GM23338 (cell line): ENCODE results near the gene SPART. TPM values are rescaled to one million over a fixed set of nuclear protein-coding genes. Genes with fewer than 3 reads are reported as not detected.

Experiments
- ATAC-seq: fragments of 200-7000 bp; cut with Tn5 transposase; 3 replicates; pipeline ENCODE4 v1.9.1; 2020
- DNase-seq: peaks from one replicate; pipeline ENCODE4 v3.0.0-alpha.2; 2015; ENCODE audit warnings: low spot score
- H2AFZ ChIP-seq: fragments of 200-600 bp; sonication (generic); 2 replicates; pipeline ENCODE4 v1.8.0; 2016; ENCODE audit warnings: antibody characterized with exemption, mild to moderate bottlenecking, moderate library complexity
- H3F3A ChIP-seq: fragments of 200-600 bp; sonication (generic); replicated peaks from 2 replicates; pipeline ENCODE4 v1.8.0; 2017; ENCODE audit warnings: antibody characterized with exemption, mixed run types, low read depth
- H3K27ac ChIP-seq: fragments of 200-600 bp; sonication (generic); 2 replicates; pipeline ENCODE4 v1.6.1; 2016; ENCODE audit warnings: low read depth
- H3K27me3 ChIP-seq: fragments of 200-600 bp; sonication (generic); 2 replicates; pipeline ENCODE4 v1.8.0; 2016; ENCODE audit warnings: mild to moderate bottlenecking, mixed run types, moderate library complexity; ENCODE audit not compliant: insufficient read depth
- H3K36me3 ChIP-seq: fragments of 200-600 bp; sonication (generic); 2 replicates; pipeline ENCODE4 v1.8.0; 2016; ENCODE audit warnings: mild to moderate bottlenecking; ENCODE audit not compliant: insufficient read depth
- H3K4me1 ChIP-seq: fragments of 200-600 bp; sonication (generic); 2 replicates; pipeline ENCODE4 v1.8.0; 2016; ENCODE audit warnings: mild to moderate bottlenecking, moderate library complexity; ENCODE audit not compliant: insufficient read depth
- H3K4me2 ChIP-seq: fragments of 200-600 bp; sonication (generic); 2 replicates; pipeline ENCODE4 v1.7.1; 2017; ENCODE audit warnings: mixed run types
- H3K4me3 ChIP-seq: fragments of 200-600 bp; sonication (generic); 2 replicates; pipeline ENCODE4 v1.6.1; 2016; ENCODE audit warnings: mixed run types
- H3K79me2 ChIP-seq: fragments of 200-600 bp; sonication (generic); replicated peaks from 2 replicates; pipeline ENCODE4 v1.8.0; 2017; ENCODE audit warnings: mild to moderate bottlenecking; ENCODE audit not compliant: insufficient read depth
- H3K9me2 ChIP-seq: fragments of 200-600 bp; sonication (generic); 2 replicates; pipeline ENCODE4 v1.8.0; 2017; ENCODE audit not compliant: insufficient read depth
- H4K20me1 ChIP-seq: fragments of 200-600 bp; sonication (generic); replicated peaks from 2 replicates; pipeline ENCODE4 v1.8.0; 2017; ENCODE audit warnings: mild to moderate bottlenecking; ENCODE audit not compliant: insufficient read depth
- H3K27ac Mint-ChIP-seq: 2 replicates; pipeline ENCODE4 v1.8.0; 2020; ENCODE audit warnings: inconsistent platforms, mild to moderate bottlenecking, moderate library complexity, mixed read lengths
- H3K27me3 Mint-ChIP-seq: 3 replicates; pipeline ENCODE4 v1.8.0; 2022; ENCODE audit warnings: low read depth, mild to moderate bottlenecking, moderate library complexity, mixed read lengths, inconsistent platforms; ENCODE audit not compliant: insufficient read depth, poor library complexity
- H3K36me3 Mint-ChIP-seq: 3 replicates; pipeline ENCODE4 v1.8.0; 2021; ENCODE audit warnings: low read depth, mild to moderate bottlenecking, inconsistent platforms, moderate library complexity, mixed read lengths
- H3K4me1 Mint-ChIP-seq: 3 replicates; pipeline ENCODE4 v1.8.0; 2020; ENCODE audit warnings: mild to moderate bottlenecking, inconsistent platforms, mixed read lengths
- H3K4me3 Mint-ChIP-seq: 3 replicates; pipeline ENCODE4 v1.8.0; 2021; ENCODE audit warnings: moderate library complexity, mild to moderate bottlenecking, inconsistent platforms, mixed read lengths
- H3K9me3 Mint-ChIP-seq: 3 replicates; pipeline ENCODE4 v1.8.0; 2020; ENCODE audit warnings: moderate library complexity, mild to moderate bottlenecking, inconsistent platforms, mixed read lengths
- EZH2 ChIP-seq: fragments of 200-600 bp; sonication (generic); IDR thresholded peaks from one replicate; pipeline ENCODE4 v1.8.0; 2017; ENCODE audit warnings: antibody characterized with exemption, mild to moderate bottlenecking, low read depth; ENCODE audit not compliant: unreplicated experiment
- EZH2phosphoT487 ChIP-seq: fragments of 200-600 bp; sonication (generic); IDR thresholded peaks from one replicate; pipeline ENCODE4 v1.8.1; 2018; ENCODE audit warnings: antibody characterized with exemption; ENCODE audit not compliant: unreplicated experiment
- ZNF114 ChIP-seq: fragments of 250-450 bp; sonication (Bioruptor Pico); IDR thresholded peaks from 2 replicates; pipeline ENCODE4 v1.5.0; 2020; ENCODE audit warnings: mild to moderate bottlenecking, moderate library complexity
- ZNF331 ChIP-seq: fragments of 250-450 bp; sonication (Bioruptor Pico); IDR thresholded peaks from 2 replicates; pipeline ENCODE4 v1.5.0; 2020; ENCODE audit warnings: low read depth, mild to moderate bottlenecking, moderate library complexity
- polyA plus RNA-seq: library from polyadenylated mRNA; unstranded; fragments of >200 nt; fragmentation: Nextera tagmentation; extraction: Ambion mirVana; gene quantifications from 2 replicates; pipeline ENCODE4 v1.2.1, GENCODE V29; 2016
- total RNA-seq: library from RNA; depleted of rRNA; stranded (reverse); fragments of >200 nt; shearing (Covaris generic); gene quantifications from 2 replicates; pipeline ENCODE4 v1.2.3, GENCODE V29; 2014
- TF ChIP-seq, protein P1 (sequence below): fragments of 250-450 bp; sonication (Bioruptor Pico); IDR thresholded peaks from 2 replicates; pipeline ENCODE4 v1.5.0; 2020; ENCODE audit warnings: mild to moderate bottlenecking, moderate library complexity
- TF ChIP-seq, protein P2 (sequence below): IDR thresholded peaks from 2 replicates; pipeline ENCODE4 v1.6.1; 2016; ENCODE audit warnings: antibody characterized with exemption

Gene SPART
- total and polyA plus RNA-seq, 2 experiments from 2014 or later, result 109 to 116 TPM

- TF ChIP-seq, protein P1, sequence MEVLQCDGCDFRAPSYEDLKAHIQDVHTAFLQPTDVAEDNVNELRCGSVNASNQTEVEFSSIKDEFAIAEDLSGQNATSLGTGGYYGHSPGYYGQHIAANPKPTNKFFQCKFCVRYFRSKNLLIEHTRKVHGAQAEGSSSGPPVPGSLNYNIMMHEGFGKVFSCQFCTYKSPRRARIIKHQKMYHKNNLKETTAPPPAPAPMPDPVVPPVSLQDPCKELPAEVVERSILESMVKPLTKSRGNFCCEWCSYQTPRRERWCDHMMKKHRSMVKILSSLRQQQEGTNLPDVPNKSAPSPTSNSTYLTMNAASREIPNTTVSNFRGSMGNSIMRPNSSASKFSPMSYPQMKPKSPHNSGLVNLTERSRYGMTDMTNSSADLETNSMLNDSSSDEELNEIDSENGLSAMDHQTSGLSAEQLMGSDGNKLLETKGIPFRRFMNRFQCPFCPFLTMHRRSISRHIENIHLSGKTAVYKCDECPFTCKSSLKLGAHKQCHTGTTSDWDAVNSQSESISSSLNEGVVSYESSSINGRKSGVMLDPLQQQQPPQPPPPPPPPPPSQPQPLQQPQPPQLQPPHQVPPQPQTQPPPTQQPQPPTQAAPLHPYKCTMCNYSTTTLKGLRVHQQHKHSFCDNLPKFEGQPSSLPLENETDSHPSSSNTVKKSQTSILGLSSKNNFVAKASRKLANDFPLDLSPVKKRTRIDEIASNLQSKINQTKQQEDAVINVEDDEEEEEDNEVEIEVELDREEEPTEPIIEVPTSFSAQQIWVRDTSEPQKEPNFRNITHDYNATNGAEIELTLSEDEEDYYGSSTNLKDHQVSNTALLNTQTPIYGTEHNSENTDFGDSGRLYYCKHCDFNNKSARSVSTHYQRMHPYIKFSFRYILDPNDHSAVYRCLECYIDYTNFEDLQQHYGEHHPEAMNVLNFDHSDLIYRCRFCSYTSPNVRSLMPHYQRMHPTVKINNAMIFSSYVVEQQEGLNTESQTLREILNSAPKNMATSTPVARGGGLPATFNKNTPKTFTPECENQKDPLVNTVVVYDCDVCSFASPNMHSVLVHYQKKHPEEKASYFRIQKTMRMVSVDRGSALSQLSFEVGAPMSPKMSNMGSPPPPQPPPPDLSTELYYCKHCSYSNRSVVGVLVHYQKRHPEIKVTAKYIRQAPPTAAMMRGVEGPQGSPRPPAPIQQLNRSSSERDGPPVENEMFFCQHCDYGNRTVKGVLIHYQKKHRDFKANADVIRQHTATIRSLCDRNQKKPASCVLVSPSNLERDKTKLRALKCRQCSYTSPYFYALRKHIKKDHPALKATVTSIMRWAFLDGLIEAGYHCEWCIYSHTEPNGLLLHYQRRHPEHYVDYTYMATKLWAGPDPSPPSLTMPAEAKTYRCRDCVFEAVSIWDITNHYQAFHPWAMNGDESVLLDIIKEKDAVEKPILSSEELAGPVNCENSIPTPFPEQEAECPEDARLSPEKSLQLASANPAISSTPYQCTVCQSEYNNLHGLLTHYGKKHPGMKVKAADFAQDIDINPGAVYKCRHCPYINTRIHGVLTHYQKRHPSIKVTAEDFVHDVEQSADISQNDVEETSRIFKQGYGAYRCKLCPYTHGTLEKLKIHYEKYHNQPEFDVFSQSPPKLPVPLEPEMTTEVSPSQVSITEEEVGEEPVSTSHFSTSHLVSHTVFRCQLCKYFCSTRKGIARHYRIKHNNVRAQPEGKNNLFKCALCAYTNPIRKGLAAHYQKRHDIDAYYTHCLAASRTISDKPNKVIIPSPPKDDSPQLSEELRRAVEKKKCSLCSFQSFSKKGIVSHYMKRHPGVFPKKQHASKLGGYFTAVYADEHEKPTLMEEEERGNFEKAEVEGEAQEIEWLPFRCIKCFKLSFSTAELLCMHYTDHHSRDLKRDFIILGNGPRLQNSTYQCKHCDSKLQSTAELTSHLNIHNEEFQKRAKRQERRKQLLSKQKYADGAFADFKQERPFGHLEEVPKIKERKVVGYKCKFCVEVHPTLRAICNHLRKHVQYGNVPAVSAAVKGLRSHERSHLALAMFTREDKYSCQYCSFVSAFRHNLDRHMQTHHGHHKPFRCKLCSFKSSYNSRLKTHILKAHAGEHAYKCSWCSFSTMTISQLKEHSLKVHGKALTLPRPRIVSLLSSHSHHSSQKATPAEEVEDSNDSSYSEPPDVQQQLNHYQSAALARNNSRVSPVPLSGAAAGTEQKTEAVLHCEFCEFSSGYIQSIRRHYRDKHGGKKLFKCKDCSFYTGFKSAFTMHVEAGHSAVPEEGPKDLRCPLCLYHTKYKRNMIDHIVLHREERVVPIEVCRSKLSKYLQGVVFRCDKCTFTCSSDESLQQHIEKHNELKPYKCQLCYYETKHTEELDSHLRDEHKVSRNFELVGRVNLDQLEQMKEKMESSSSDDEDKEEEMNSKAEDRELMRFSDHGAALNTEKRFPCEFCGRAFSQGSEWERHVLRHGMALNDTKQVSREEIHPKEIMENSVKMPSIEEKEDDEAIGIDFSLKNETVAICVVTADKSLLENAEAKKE, result no peak
- TF ChIP-seq ZNF331 (CRISPR knock-in tag) (no peak), EZH2 (no peak), EZH2phosphoT487 (no peak)
- TF ChIP-seq, protein P2, sequence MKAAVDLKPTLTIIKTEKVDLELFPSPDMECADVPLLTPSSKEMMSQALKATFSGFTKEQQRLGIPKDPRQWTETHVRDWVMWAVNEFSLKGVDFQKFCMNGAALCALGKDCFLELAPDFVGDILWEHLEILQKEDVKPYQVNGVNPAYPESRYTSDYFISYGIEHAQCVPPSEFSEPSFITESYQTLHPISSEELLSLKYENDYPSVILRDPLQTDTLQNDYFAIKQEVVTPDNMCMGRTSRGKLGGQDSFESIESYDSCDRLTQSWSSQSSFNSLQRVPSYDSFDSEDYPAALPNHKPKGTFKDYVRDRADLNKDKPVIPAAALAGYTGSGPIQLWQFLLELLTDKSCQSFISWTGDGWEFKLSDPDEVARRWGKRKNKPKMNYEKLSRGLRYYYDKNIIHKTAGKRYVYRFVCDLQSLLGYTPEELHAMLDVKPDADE, result no peak
Measured at GRCh38 chr13:36310417-36311108, 35.6 kb downstream of the SPART start (continued).

DNA sequence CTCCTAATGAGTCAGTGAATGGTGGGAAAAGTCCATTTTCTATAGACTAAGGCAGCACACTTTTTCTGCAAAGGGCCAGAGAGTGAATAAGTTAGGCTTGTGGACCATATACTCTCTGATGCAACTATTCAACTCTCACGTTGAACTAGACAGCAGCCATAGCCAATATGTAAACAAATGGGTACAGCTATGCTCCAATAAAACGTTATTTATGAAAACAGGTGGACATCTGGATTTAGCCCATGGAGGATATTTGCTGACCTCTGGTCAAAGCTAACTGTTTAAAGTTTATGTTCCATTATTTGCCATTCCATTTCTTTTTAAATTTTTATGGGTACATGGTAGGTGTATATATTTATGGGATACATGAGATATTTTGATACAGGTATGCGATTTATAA lies 43.9 kb downstream of the SPART start:
- no peak for TF ChIP-seq ZNF114
- Histone ChIP-seq H3K79me2 (peaks cover 4% of the 10 kb centered on the region; the same call in 1 of the 2 replicates), H3K27ac (no peak overlapping the region), H3K9me2 (no peaks in the 10 kb centered on the region), H3K4me1 (peaks cover 37% of the 10 kb centered on the region), H2AFZ (no peak overlapping the region), H3F3A (peaks cover 13% of the 10 kb centered on the region; the same call in 1 of the 2 replicates), H3K4me3 (no peak overlapping the region), H3K27me3 (no peaks in the 10 kb centered on the region), H3K36me3 (no peaks in the 10 kb centered on the region), H4K20me1 (no peaks in the 10 kb centered on the region), H3K4me2 (no peak overlapping the region)
- Mint-ChIP-seq H3K27ac (no peak overlapping the region), H3K9me3 (no peaks in the 10 kb centered on the region), H3K4me3 (no peak overlapping the region), H3K27me3 (peaks cover 14% of the 10 kb centered on the region), H3K4me1 (peaks cover 27% of the 10 kb centered on the region), H3K36me3 (peaks cover 2% of the 10 kb centered on the region; the same call in 1 of the 3 replicates)
- DNase-seq (no peak), ATAC-seq (no peak)
